VCaP (cell line): Measurements from ENCODE around the gene POLR3C.
A peak's percentile ranks its signal among the peaks of the same experiment; 100 is the strongest.

Source experiments
- H3K27ac ChIP-seq: fragments of 450-650 bp; 2 replicates; pipeline ENCODE4 v1.5.1; 2017
- CTCF ChIP-seq: fragments of 450-650 bp; conservative IDR thresholded peaks from 2 replicates; pipeline ENCODE4 v1.5.1; 2017; ENCODE audit warnings: mild to moderate bottlenecking, moderate library complexity

The POLR3C gene

GRCh38 chr1:145891587-145892485, 67.8 kb downstream of the POLR3C start:
- TF ChIP-seq CTCF, result peak; percentile 96
- H3K27ac ChIP-seq, result peak overlapping the region; percentile 96

- no peak for TF ChIP-seq CTCF
- H3K27ac ChIP-seq, result peak overlapping the region; percentile 96
Measured at GRCh38 chr1:145892486-145893087, 68.6 kb downstream of the POLR3C start.

- no peak for TF ChIP-seq CTCF
- H3K27ac ChIP-seq, result peak overlapping the region; percentile 96
Measured at GRCh38 chr1:145893306-145894055, 69.5 kb downstream of the POLR3C start.
